ENCODE data around the gene SLC66A2.

DNA sequence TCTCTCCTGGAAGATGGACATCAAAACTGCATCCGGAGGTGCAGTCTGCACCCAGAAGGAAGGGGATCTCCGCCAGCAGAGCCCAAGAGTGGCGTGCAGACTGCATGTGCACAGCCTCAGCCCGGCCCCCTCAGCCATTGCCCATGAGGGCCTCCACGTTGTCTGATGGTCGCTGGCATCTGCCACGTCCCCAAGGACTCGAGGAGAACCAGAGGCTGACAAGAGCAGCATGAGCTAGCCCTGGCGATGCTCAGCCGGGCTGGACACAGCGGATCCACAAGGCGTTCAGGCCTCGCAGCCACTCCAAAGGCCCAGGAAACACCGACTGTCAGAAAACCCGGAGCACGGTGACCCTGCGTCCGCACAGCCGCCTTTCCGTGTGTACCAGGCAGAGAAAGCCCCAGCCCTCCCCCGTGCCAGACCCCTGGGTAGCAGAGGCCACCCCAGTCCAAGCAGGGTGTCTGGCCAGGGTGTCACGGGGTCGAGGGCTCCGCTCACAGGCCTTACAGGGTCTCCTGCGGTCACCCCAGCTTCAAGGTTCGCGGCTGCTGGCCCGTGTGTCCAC, 48.3 kb downstream of the SLC66A2 start:
- no peak for TF ChIP-seq POLR2A (IDR thresholded peaks at IDR 0.05)
- TF ChIP-seq, protein P1, sequence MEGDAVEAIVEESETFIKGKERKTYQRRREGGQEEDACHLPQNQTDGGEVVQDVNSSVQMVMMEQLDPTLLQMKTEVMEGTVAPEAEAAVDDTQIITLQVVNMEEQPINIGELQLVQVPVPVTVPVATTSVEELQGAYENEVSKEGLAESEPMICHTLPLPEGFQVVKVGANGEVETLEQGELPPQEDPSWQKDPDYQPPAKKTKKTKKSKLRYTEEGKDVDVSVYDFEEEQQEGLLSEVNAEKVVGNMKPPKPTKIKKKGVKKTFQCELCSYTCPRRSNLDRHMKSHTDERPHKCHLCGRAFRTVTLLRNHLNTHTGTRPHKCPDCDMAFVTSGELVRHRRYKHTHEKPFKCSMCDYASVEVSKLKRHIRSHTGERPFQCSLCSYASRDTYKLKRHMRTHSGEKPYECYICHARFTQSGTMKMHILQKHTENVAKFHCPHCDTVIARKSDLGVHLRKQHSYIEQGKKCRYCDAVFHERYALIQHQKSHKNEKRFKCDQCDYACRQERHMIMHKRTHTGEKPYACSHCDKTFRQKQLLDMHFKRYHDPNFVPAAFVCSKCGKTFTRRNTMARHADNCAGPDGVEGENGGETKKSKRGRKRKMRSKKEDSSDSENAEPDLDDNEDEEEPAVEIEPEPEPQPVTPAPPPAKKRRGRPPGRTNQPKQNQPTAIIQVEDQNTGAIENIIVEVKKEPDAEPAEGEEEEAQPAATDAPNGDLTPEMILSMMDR (IDR thresholded peaks at IDR 0.05), result no peak

All from testis (tissue), 2 donors.